Mucosa of descending colon (tissue), 3 donors: ENCODE results near the gene SEC23IP. TPM values are rescaled to one million over a fixed set of nuclear protein-coding genes. Genes with fewer than 3 reads are reported as not detected.

Experiments used
- ATAC-seq: fragments of 200-7000 bp; cut with Tn5 transposase; one replicate; pipeline ENCODE4 v1.9.1; 2020; ENCODE audit warnings: mild to moderate bottlenecking, moderate library complexity
- DNase-seq, 3 donors: peaks; one replicate each; pipeline ENCODE4 v3.0.0-alpha.2; 2020
- H3K36me3 ChIP-seq: fragments of 200-600 bp; one replicate; pipeline ENCODE4 v1.8.0; 2021; ENCODE audit warnings: low read depth, mild to moderate bottlenecking
- H3K4me1 ChIP-seq: fragments of 200-600 bp; one replicate; pipeline ENCODE4 v1.8.0; 2021; ENCODE audit warnings: low read depth, mild to moderate bottlenecking
- H3K4me3 ChIP-seq: fragments of 200-600 bp; one replicate; pipeline ENCODE4 v1.8.0; 2021; ENCODE audit warnings: mild to moderate bottlenecking
- H3K9me3 ChIP-seq: fragments of 200-600 bp; one replicate; pipeline ENCODE4 v1.8.0; 2021; ENCODE audit warnings: mild to moderate bottlenecking
- intact Hi-C, 2 donors: fragments of 100-400 bp; cut with DNase I in 1 of 2; cut with micrococcal nuclease in 1 of 2; formaldehyde crosslinking; loops; one replicate each; pipeline versions ENCODE4 v1.11.0 to v1.11.1; 2022; cut with DNase I, micrococcal nuclease
- long read RNA-seq, 2 donors: library from polyadenylated mRNA; unstranded; transcript quantifications; one replicate each; pipeline ENCODE4 v2.0.0, GENCODE V29; 2019 to 2021
- total RNA-seq, 3 donors: library from RNA; stranded (reverse); fragmentation: NEBNext Ultra II Directional in 2 of 3; extraction: Animal tissue kit (Norgen Biotek cat#: 25700) in 2 of 3; gene quantifications; one replicate each; pipeline versions ENCODE4 v1.2.1 to v1.2.4, GENCODE V29; 2021 to 2023
- TF ChIP-seq, protein P1 (sequence below): fragments of 200-600 bp; IDR thresholded peaks from one replicate; pipeline ENCODE4 v1.8.0; 2022; ENCODE audit warnings: antibody characterized with exemption, mild to moderate bottlenecking
- donor health status: DM: no; HTN: no; CAD: no; lungs with moderate emphysema.
- donor health status: DM: no; HTN: no; CAD: no.
- donor health status: DM: no; HTN: yes; CAD: no.

Gene SEC23IP
- 10 to 100 TPM; 50.9 to 67.7 (median 66.3) TPM for total RNA-seq
- long read RNA-seq, donor 1, full-length matches to known transcripts, result 15 of 34 reads
- long read RNA-seq, donor 1, partial matches to known transcripts, result 3 of 34 reads
- long read RNA-seq, donor 1, other reads (novel, unspliced or antisense), result 16 of 34 reads
- long read RNA-seq, donor 2, full-length matches to known transcripts, result 1 of 6 reads
- long read RNA-seq, donor 2, partial matches to known transcripts, result 2 of 6 reads
- long read RNA-seq, donor 2, other reads (novel, unspliced or antisense), result 3 of 6 reads

DNA sequence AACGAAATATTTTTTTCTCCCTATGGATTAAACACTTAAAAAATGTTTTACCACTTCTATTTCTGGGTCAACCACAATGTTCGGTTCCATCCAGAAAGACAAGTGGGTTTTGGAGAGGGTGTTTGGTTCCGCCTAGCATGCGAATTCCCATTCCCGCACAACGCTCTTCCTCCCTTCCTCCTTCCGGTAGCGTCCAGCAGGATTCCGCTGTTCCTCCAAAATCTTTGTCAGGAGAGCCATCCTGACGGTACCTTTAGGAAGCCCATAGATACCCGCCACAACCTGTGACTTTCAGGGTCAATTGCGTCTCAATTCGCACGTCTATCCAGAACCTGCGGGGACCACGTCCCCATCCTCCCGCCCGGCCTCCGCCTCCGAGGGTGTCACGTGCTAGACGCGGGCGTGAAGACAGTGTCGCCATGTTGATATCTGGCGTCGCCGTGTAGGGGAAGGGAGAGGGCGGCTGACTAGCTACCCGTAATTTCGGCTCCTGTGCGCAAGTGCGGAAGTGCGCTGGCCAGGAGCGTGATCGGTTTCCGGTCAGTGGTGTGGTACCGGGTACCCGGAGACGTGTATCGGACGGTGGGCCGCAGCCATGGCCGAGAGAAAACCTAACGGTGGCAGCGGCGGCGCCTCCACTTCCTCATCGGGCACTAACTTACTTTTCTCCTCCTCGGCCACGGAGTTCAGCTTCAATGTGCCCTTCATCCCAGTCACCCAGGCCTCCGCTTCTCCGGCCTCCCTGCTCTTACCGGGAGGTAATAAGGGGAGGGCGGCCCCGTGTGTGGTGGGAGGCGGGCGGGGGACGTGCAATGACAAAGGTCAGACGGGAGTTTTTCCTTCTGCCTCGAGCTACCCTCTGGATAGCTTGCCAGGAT, at the start of gene SEC23IP:
SEC23IP (plus strand) TSS at position 543 of the 878 bp plus-strand sequence; CDS start at position 596, 53 bp downstream.
- Histone ChIP-seq H3K9me3 (no peaks in the 10 kb centered on the region), H3K4me1 (peaks cover 39% of the 10 kb centered on the region), H3K4me3 (peak within 1 kb of the TSS; percentile 90), H3K36me3 (no peaks in the 10 kb centered on the region)
- TF ChIP-seq, protein P1, sequence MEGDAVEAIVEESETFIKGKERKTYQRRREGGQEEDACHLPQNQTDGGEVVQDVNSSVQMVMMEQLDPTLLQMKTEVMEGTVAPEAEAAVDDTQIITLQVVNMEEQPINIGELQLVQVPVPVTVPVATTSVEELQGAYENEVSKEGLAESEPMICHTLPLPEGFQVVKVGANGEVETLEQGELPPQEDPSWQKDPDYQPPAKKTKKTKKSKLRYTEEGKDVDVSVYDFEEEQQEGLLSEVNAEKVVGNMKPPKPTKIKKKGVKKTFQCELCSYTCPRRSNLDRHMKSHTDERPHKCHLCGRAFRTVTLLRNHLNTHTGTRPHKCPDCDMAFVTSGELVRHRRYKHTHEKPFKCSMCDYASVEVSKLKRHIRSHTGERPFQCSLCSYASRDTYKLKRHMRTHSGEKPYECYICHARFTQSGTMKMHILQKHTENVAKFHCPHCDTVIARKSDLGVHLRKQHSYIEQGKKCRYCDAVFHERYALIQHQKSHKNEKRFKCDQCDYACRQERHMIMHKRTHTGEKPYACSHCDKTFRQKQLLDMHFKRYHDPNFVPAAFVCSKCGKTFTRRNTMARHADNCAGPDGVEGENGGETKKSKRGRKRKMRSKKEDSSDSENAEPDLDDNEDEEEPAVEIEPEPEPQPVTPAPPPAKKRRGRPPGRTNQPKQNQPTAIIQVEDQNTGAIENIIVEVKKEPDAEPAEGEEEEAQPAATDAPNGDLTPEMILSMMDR, result no peak
- DNase-seq (peak; percentile 96 to 97 (median 97)), ATAC-seq (peak; percentile 98)
- intact Hi-C loops, result no loop called here

DNA sequence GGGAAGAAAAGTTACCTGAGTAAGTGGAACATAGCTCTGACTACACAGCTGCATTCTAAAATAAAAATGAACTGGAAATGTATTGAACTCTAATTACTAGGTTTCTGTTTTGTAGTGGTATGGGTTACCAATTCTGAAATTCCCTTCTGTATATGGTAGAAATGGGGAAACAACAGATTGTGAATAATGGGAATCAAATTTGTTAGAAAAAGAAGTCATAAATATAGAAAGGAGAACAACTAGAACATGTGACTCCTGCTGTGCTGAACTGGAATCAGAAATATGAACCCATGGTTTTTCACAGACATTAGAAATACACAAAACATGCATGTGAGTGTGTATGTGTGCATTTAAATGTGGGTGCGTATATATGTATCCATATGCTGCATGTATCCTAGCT, 46.9 kb upstream of the SEC23IP start:
- Histone ChIP-seq H3K9me3 (no peaks in the 10 kb centered on the region), H3K36me3 (peaks cover 5% of the 10 kb centered on the region), H3K4me1 (no peaks in the 10 kb centered on the region), H3K4me3 (no peak overlapping the region)
- intact Hi-C loops, result no loop called here
- DNase-seq (no peak), ATAC-seq (no peak)
- TF ChIP-seq, protein P1, result no peak

DNA sequence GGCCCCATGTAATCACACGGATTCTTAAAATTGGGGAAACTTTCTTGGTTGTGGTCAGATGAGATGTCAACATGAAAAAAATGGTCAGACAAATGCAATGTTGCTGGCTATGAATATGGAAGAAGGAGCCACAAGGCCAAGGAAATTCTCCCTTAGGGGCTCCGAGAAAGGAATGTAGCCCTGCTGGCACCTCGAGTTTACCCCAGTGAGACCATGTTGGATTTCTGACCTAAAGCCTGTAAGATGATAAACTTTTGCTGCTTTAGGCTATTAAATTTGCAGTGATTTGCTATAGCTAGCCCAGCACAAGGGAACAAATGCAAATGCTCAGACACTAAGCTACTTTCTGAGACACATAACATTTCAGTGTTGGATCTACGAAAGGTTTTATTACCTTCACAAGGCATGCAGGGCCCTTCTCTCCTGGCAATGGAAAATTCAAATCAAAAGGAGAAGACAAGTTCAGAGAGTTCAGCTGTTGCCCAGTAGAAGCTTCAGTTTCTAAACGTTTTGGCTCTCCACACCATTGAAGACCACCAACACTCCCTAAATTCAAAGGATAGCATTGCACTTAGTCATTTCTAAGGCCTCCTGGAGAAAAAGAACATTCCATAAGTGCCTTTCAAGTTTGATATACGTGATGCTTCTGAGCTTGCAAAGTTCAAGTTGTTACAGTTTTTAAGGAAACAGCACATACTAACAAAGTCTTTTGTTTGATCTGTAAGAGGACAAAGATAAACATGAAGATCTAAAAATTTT, 43.3 kb upstream of the SEC23IP start:
- Histone ChIP-seq H3K4me1 (no peaks in the 10 kb centered on the region), H3K4me3 (no peak overlapping the region), H3K36me3 (peaks cover 5% of the 10 kb centered on the region), H3K9me3 (no peaks in the 10 kb centered on the region)
- TF ChIP-seq, protein P1, result no peak
- intact Hi-C loops, result no loop called here
- DNase-seq, result no peak
- ATAC-seq, result no peak

DNA sequence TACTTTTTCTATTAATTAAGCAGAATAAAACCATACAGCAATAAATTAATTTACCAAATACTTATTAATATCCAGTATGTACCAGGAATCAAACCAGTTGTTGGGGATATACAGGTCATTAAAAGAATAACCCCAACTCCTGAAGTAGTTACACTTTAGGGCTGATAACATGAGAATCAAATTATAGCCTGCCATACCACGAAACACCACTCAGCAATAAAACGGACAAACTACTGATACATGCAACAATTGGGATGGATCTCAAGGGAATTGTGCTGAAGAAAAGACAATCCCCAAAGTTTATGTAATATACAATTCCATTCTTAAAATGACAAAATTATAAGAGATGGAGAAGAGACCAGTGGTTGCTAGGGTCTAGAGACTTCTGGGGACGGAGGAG, 42.6 kb upstream of the SEC23IP start:
- TF ChIP-seq, protein P1, result no peak
- intact Hi-C loops, result loop anchor here in 1 of 2 donors (10.0 kb wide), 1 partner anchor 165 kb away; no protein-coding TSS in a partner anchor

DNA sequence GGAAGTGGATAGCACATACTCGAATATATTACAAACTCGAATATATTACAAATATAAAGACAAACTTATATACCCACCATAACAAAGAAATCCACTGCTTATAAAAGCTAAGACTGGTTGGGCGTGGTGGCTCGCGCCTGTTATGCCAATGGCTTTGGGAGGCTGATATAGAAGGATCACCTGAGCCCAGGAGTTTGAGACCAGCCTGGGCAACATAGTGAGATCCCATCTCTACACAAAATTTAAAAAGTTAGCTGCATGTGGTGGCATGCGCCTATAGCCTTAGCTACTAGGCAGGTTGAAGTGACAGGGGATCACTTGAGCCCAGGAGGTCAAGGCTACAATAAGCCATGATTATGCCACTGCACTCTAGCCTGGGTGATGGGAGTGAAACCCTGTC, 40.3 kb upstream of the SEC23IP start:
- Histone ChIP-seq H3K9me3 (no peaks in the 10 kb centered on the region), H3K36me3 (no peaks in the 10 kb centered on the region), H3K4me1 (no peaks in the 10 kb centered on the region), H3K4me3 (no peak overlapping the region)
- intact Hi-C loops, result loop anchor here in 1 of 2 donors (10.0 kb wide), 1 partner anchor 167 kb away; no protein-coding TSS in a partner anchor
- no peak for DNase-seq
- TF ChIP-seq, protein P1, result no peak
- ATAC-seq, result no peak

More for the DNA sequence above, 42.6 kb upstream of the SEC23IP start:
- Histone ChIP-seq H3K4me1 (no peaks in the 10 kb centered on the region), H3K4me3 (no peak overlapping the region), H3K36me3 (peaks cover 2% of the 10 kb centered on the region), H3K9me3 (no peaks in the 10 kb centered on the region)
- ATAC-seq (no peak), DNase-seq (no peak)
